Activated T-helper 1 cell treated with Interleukin-2 at 50 U/mL for 16 hours (primary cell): ENCODE measurements around the gene CRABP1.

Source experiments
- DNase-seq: peaks from one replicate; pipeline ENCODE4 v3.0.0-alpha.2; 2020; ENCODE audit warnings: low read depth

CRABP1 gene

GRCh38 chr15:78347586-78348543, 7.7 kb downstream of the CRABP1 start:
- no peak for DNase-seq

- DNase-seq: no peak
Observed at GRCh38 chr15:78350058-78350457, 9.9 kb downstream of the CRABP1 start.

GRCh38 chr15:78351539-78351938, 11.4 kb downstream of the CRABP1 start:
- DNase-seq: no peak

GRCh38 chr15:78353093-78353492, 12.9 kb downstream of the CRABP1 start:
- no peak for DNase-seq

GRCh38 chr15:78355177-78355576, 15.0 kb downstream of the CRABP1 start:
- no peak for DNase-seq

GRCh38 chr15:78358102-78358870, 18.1 kb downstream of the CRABP1 start:
- no peak for DNase-seq

GRCh38 chr15:78359041-78359808, 19.1 kb downstream of the CRABP1 start:
- DNase-seq: no peak

GRCh38 chr15:78360367-78360801, 20.2 kb downstream of the CRABP1 start:
- no peak for DNase-seq

GRCh38 chr15:78360958-78361718, 21.0 kb downstream of the CRABP1 start:
- DNase-seq: no peak

- no peak for DNase-seq
Observed at GRCh38 chr15:78361771-78362506, 21.8 kb downstream of the CRABP1 start.

- no peak for DNase-seq
Observed at GRCh38 chr15:78362716-78363380, 22.7 kb downstream of the CRABP1 start.

- DNase-seq: no peak
Observed at GRCh38 chr15:78363381-78363734, 23.2 kb downstream of the CRABP1 start.

- DNase-seq: no peak
Observed at GRCh38 chr15:78364233-78364632, 24.1 kb downstream of the CRABP1 start.

GRCh38 chr15:78365917-78366316, 25.8 kb downstream of the CRABP1 start:
- DNase-seq: no peak

- DNase-seq: no peak
Observed at GRCh38 chr15:78366342-78366741, 26.2 kb downstream of the CRABP1 start.

GRCh38 chr15:78368651-78369050, 28.5 kb downstream of the CRABP1 start:
- no peak for DNase-seq

GRCh38 chr15:78369161-78369560, 29.0 kb downstream of the CRABP1 start:
- DNase-seq: no peak

- DNase-seq: no peak
Observed at GRCh38 chr15:78370013-78370412, 29.9 kb downstream of the CRABP1 start.

GRCh38 chr15:78372880-78373279, 32.7 kb downstream of the CRABP1 start:
- DNase-seq: no peak
